ENCODE data around the gene NFATC2. TPM values are rescaled to one million over a fixed set of nuclear protein-coding genes. Genes with fewer than 3 reads are reported as not detected.

NFATC2 gene
- total and polyA plus RNA-seq, 2 of the 8 experiments (the other 6 are each of a cell fraction or from before 2014, with no cell fraction given): 0.27 to 0.91 TPM

DNA sequence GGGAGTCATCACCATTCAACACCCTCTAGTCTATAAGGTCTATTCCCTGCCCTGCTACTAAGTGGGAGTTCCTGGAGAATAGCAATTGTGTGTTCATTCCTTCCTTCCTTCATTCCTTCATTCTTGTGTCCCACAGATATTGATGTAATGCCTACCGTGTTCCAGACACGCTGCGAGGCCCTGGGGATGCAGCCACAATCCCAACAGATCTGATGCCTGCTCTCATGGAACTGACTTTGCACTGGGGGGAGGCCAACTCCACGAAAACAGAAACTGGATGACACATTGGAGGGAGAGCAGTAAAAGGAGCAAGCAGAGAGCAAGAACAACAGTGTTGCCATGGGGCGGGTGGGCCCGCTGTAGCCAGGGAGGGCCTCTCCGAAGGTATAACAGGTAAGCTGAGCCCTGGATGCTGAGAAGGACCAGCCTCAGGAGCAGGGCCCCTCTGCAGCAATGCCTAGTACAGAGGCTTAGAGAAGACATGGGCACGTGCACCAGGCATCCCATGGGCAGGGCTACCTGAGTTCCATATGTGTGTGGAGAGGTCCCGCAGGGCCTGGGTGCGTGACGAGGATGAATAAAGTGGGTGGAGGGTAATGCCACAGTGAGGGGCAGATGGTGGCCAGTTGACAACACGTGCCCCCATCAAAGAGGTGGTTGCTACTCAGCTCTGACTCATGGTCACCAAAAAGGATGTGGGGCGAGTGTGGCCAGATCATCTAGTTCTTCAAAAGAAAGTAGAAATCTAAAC is 173.9 kb downstream of the NFATC2 start:
- no peak overlapping the region for H4K5ac ChIP-seq (ENCODE audit: insufficient read length, low read depth, low read length)
- H4K8ac ChIP-seq (ENCODE audit: extremely low read depth, insufficient read depth, low read length): no peak overlapping the region
- POLR2A ChIA-PET (ENCODE audit: partially characterized antibody): no interaction called here
- FAIRE-seq (no peak), DNase-seq (ENCODE audit: low read depth in 1 of 2, low spot score in 2 of 2) (no peak)
- no peak overlapping the region for H3K4me2 ChIP-seq (ENCODE audit: insufficient read depth in 1 of 2, low read depth in 2 of 2, low read length in 2 of 2)
- H4K20me1 ChIP-seq (replicated peaks in 1 of 2; ENCODE audit: control insufficient read depth in 1 of 2, insufficient read depth in 2 of 2, low read length in 2 of 2): no peaks in the 10 kb centered on the region
- H3K23ac ChIP-seq (ENCODE audit: insufficient read length): no peak overlapping the region
- H3K79me1 ChIP-seq (ENCODE audit: low read depth, low read length): no peaks in the 10 kb centered on the region
- H3K9ac ChIP-seq (replicated peaks in 1 of 4; ENCODE audit: extremely low read depth in 1 of 4, low read depth in 3 of 4, low read length in 3 of 4): no peak overlapping the region
- 88% methylated on average over 13 of the region's 13 CpGs; no CpG with 5 or more reads in 1 of the 2 experiments for WGBS, 2 experiments (ENCODE audit: extremely low coverage in 1 of 2, insufficient coverage in 1 of 2, insufficient read length in 1 of 2, insufficient replicate concordance in 2 of 2, low coverage in 1 of 2, low lambda C conversion rate in 2 of 2, missing lambda C conversion rate in 1 of 2)
- H3K18ac ChIP-seq (ENCODE audit: extremely low read depth, low read length): no peak overlapping the region
- H3K56ac ChIP-seq (replicated peaks; ENCODE audit: insufficient read length, low read depth, low read length): no peak overlapping the region
- peaks cover 2 to 4% (median 2%) of the 10 kb centered on the region in 4 experiments; a peak in 3 of 7 replicates for H3K4me1 ChIP-seq (replicated peaks in 1 of 4; ENCODE audit: control insufficient read depth in 3 of 4, insufficient read depth in 4 of 4, low read length in 3 of 4)
- no peak overlapping the region for H2BK12ac ChIP-seq (ENCODE audit: low read depth, low read length)
- H3K23me2 ChIP-seq (ENCODE audit: low read depth, low read length): no peaks in the 10 kb centered on the region
- no peak overlapping the region for H3K4ac ChIP-seq (replicated peaks; ENCODE audit: insufficient read length, low read depth, low read length)
- no peaks in the 10 kb centered on the region for H3K36me3 ChIP-seq (ENCODE audit: control insufficient read depth in 2 of 4, insufficient read depth in 4 of 4, low read length in 3 of 4)
- H2BK15ac ChIP-seq (ENCODE audit: low read length): no peak overlapping the region
- H3K79me2 ChIP-seq (ENCODE audit: control insufficient read depth in 1 of 2, insufficient read depth in 2 of 2, low read length in 2 of 2): no peaks in the 10 kb centered on the region
- H2AFZ ChIP-seq (ENCODE audit: low read length): no peak overlapping the region
- peaks cover under 1 to 5% of the 10 kb centered on the region in 2 experiments; a peak in 3 of 4 replicates for H3K9me3 ChIP-seq (ENCODE audit: insufficient read depth in 2 of 2, low read depth in 1 of 2, low read length in 1 of 2)
- CTCF ChIA-PET (ENCODE audit: partially characterized antibody): no interaction called here
- no peak overlapping the region for H3K14ac ChIP-seq (ENCODE audit: insufficient read length)
- H4K91ac ChIP-seq (replicated peaks; ENCODE audit: insufficient read length, low read length): no peak overlapping the region
- no peak overlapping the region for H2BK20ac ChIP-seq (ENCODE audit: low read length)
- H2BK5ac ChIP-seq (ENCODE audit: low read depth, low read length): no peak overlapping the region
- no peaks in the 10 kb centered on the region for H3K27me3 ChIP-seq (replicated peaks in 1 of 4; ENCODE audit: control insufficient read depth in 3 of 4, extremely low read depth in 1 of 4, insufficient read depth in 3 of 4, low read length in 3 of 4)
- no peak overlapping the region for H3K4me3 ChIP-seq (ENCODE audit: extremely low read depth in 1 of 4, insufficient read depth in 2 of 4, low read depth in 3 of 4, low read length in 4 of 4)
- H2AK5ac ChIP-seq (ENCODE audit: low read depth, low read length): no peak overlapping the region
- no peak overlapping the region for H2BK120ac ChIP-seq (replicated peaks; ENCODE audit: low read depth, low read length)
- H3K27ac ChIP-seq (ENCODE audit: low read depth, low read length): no peak overlapping the region
- TF ChIP-seq NRF1 (IDR thresholded peaks at IDR 0.05; ENCODE audit: low read depth, low read length) (no peak), SP4 (IDR thresholded peaks at IDR 0.05; ENCODE audit: low read length) (no peak), CREB1 (IDR thresholded peaks at IDR 0.05) (no peak), TAF1 (IDR thresholded peaks at IDR 0.05; ENCODE audit: low read depth, low read length) (no peak), BCL11A (IDR thresholded peaks at IDR 0.05; ENCODE audit: low read depth in 2 of 2, low read length in 2 of 2) (no peak), SUZ12 (IDR thresholded peaks at IDR 0.05; ENCODE audit: low read length) (no peak), EP300 (IDR thresholded peaks at IDR 0.05; ENCODE audit: borderline replicate concordance in 1 of 2, low read depth in 2 of 2, low read length in 2 of 2) (no peak), EZH2 (IDR thresholded peaks at IDR 0.05; ENCODE audit: low read depth, low read length, severe bottlenecking) (no peak), SIRT6 (IDR thresholded peaks at IDR 0.05; ENCODE audit: low read length) (no peak)
